Activated CD8-positive, alpha-beta memory T cell treated with anti-CD3 and anti-CD28 coated beads for 48 hours (primary cell): ENCODE data around the gene IGFBP1.

Source experiments
- DNase-seq, 3 experiments: peaks; one replicate each; pipeline ENCODE4 v3.0.0-alpha.2; 2020; ENCODE audit warnings: low read depth in 2 of 3, low spot score in 2 of 3

Gene IGFBP1

DNA sequence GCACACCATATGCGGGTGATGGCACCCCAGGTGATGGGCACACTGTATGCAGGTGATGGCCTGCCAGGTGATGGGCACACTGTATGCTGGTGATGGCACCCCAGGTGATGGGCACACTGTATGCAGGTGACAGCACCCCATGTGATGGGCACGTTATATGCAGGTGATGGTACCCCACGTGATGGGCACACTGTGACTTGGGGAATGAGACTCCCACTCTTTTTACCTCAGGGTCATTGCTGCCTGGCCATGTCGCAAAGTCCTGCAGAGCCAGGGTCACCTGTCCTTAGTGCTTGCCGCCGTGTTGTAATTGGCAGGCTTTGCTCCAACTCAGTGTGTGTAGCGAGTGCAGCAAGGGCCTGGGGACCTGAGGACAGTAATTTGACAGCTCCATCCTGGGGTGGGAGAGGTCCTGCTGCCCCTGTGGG, 7.8 kb upstream of the IGFBP1 start:
- DNase-seq, result no peak

DNA sequence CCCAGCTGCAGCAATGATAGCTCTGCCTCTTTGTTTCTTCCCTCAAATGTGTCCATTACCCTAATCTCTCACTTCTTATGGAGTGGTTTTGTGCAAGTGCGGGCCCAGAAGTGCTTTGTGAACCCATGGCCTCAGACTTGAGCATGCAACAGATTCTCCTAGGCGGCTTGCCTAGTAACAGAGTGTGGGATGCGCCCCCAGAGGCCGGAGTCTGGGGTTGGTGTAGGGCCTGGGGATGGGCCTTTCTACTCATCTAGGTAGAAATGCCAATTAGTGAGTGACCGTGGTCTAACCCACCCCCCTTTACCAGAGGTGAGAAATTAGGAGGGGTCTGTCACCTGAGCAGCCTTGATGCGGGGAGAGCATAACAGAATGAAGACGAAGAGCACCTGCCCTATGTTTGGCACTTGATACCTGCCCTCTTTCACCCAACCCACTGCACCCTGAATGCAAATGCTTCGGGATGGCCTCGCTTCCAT, 7.0 kb upstream of the IGFBP1 start:
- DNase-seq, result no peak

- no peak for DNase-seq
Measured at GRCh38 chr7:45881759-45882464, 6.4 kb upstream of the IGFBP1 start.

DNA sequence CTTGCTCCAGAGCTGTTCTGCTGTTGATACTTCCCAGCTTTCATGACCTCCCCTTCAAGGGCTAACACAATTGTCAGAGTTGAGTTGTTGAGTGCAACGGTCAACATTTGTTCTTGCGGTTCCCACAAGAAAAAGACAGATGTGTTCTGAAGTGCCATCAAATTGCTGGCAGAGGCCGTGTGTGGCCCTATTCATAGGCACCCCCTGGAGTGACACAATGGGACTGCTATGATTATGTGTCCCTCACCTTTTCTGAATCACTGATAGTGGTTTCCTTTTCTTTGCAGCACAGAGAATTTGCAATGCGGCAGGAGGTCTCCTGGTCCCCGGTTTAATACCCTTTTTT, 5.8 kb upstream of the IGFBP1 start:
- no peak for DNase-seq

DNA sequence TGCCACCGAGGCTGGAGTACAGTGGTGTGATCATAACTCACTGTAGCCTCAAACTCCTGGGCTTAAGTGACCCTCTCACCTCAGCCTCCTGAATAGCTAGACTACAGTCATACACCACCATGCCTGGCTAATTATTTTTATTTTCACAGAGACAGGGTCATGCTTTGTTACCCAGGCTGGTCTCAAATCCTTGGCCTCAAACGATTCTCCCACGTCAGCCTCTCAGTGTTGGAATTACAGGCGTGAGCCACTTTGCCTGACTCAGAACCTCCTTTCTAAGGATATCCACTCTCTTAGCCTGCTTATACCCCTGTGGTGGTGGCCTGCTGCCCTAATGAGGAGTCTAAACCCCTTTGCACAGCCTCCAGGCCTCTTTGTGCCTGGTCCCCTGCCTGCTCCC, 4.2 kb upstream of the IGFBP1 start:
- no peak for DNase-seq

DNA sequence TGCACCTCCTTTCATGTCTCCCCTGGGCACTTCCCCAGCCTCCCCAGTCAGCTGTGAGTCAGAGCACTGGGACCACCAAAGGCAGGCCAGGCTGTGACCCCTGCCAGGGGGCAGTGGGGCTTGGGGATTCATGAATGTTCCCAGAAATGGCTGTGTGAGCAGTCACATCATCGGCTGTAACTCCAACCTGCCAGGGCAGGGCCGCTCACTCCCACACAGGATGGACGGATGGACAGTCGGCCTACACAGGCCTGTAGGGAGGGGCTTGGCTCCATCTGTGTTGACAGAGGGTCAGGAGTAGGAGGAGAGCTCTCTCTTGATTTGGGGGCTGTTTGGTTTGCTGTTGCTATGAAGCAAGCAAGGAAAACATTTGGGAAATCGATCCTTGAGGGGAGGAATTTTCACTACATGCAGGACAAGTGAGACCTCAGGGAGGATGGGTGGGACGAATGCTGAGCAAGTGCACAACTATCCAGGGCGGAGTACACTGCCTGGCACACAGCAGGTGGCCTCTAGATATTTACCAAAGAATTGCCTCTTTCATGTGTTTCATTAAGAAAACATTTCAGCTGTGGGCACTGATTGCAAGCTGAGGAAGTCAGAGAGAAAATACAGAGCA, 2.9 kb upstream of the IGFBP1 start:
- no peak for DNase-seq

- DNase-seq, result no peak
Measured at GRCh38 chr7:45886931-45887667, 1.2 kb upstream of the IGFBP1 start.

- DNase-seq, result no peak
Measured at GRCh38 chr7:45888993-45889366, 692 bp downstream of the IGFBP1 start.

DNA sequence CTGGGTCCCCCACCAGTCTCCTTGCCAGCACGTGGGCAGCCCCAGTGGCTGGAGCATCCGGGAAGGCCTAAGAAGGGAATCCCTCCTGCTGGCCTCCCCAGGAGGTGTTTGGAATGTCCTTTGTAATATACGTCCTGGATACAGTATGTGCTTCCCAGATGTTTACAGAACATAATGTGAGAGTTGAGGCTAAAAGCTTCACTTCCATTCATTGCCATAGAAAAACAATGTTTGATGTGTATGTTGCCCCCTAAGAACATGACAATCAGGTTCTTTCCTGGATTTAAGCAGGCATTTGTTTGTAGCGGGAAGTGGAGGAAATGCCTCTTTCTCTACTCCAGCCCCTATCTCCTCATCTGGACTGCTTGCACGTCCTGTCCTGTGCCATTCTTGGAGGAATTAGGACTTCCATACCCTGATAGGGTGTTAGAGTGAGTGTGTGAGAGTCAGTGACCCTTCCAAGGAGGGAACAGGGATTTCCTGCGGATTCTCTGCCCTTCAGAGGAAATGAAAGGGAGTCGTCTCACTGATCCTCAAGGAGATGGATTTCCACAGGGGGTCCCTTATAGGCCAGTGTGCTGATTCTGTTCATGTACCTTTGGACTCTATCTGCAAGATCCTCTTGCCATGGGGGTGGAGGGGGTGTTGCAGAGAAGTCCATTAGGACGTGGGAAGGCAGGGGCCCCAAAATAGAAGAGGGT, 1.2 kb downstream of the IGFBP1 start:
- no peak for DNase-seq

- DNase-seq, result no peak
Measured at GRCh38 chr7:45890125-45890901, 2.0 kb downstream of the IGFBP1 start.

DNA sequence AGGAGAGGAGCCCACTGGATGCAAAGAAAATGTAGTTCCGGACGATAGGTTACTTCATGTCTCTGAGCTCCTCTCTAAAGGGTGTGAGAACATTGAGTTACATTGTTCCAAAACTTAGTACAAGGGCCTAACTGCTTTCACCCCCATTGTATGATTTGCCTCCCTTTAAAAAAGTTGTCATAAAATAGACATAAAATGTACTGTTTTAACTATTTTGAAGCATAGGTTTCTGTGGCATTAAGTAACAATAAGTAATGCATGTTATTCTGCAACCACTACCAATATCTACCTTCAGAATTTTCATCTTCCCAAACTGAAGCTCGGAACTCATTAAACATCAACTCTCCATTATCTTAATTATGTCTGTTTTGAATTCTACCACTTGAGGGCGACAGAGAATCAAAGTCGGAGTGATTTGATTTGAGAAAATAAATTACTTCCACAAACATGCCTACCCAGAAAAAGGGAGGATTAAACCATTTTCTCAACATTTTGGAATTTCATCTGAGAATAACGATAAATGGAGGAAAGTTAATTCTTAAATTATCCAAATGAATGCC, 2.7 kb downstream of the IGFBP1 start:
- DNase-seq, result no peak

DNA sequence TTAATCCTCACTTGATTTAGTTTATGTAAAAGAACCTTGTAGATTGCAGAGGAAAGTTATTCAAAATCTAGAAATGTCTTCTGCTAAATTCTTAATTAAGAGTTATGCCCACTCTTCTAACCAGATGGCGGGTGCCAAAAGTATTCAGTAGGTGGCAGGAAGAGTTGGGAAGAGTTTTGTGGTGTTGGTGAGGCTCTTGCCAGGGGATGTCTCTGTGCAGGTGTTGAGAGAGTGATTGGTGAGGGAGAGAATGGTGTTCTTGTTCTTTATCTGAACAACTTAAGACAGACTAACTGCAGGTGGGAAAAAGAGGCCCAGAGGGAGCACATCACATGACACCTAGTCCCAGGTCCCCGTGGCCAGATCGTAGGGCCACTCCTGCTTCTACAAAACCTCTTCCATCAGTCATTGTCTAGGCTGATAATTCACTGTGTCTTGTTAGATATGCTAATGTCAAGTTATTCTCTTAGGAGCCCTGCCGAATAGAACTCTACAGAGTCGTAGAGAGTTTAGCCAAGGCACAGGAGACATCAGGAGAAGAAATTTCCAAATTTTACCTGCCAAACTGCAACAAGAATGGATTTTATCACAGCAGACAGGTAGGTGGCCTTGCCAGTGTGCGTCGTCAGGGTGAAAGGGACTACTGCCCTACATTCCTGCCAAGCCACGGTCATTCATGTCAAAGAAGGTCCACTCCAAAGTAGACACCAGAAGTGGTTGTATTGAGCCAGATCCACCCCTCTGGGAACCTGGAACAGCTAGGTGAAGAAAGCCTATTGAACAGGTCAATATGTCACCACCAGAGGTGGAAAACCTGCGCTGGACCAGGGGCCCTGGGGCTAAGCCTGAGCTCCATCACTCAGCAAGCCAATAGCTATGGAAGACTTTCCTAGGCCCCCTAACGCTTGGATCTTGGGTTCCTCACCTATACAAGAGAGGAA, 3.4 kb downstream of the IGFBP1 start:
- no peak for DNase-seq

GRCh38 chr7:45892407-45893035, 4.2 kb downstream of the IGFBP1 start:
- no peak for DNase-seq

DNA sequence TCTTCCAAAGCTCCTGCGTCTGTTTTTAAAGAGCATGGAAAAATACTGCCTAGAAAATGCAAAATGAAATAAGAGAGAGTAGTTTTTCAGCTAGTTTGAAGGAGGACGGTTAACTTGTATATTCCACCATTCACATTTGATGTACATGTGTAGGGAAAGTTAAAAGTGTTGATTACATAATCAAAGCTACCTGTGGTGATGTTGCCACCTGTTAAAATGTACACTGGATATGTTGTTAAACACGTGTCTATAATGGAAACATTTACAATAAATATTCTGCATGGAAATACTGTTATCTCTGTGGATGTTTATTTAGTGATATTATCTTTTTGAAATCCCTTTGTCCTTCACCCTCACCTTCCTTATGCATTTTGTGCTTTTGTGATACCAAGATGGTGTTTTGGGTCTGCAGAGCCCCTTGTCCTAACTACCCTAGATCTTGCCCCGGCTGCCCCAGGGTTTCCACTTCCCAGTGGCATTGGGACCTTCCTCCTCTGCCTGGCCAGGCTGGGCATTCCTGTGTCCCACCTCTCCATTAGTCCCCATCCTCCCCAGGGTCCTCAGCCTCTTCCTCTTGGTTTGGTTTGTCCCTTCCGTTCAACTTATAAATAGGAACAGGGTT, 5.2 kb downstream of the IGFBP1 start:
- DNase-seq, result no peak

DNA sequence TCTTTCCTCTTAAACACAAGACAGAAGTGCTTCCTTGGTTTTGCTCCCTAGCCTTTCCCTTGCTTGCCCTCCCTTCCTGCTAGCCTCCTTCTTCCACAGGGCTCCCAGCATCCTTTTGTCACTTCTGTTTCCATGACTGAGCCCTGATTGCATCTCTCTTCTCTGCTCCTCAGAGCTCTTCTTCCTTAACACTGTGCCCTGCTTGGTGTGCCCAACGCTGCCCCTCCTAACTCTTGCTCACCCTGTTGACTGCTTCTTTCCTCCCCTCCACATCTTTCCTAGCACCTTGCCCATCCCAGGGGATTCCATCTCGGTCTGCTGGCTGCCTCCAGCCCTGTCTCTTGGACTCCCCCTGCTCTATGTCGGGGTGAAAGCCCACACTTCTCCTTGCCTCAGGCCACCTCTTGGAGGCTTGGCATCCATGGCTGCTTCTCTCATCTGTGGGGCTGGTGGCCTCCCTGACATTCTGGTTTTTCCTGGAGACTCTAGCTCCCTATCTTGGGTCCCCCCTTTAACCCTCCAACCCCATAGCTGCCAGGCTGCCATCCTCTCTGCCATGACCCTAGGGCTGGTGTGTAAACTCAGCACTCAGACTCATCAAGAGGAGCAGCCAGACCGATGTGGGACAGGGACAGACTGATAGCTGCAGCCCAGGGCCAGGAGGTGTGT, 5.8 kb downstream of the IGFBP1 start:
- DNase-seq, result no peak

DNA sequence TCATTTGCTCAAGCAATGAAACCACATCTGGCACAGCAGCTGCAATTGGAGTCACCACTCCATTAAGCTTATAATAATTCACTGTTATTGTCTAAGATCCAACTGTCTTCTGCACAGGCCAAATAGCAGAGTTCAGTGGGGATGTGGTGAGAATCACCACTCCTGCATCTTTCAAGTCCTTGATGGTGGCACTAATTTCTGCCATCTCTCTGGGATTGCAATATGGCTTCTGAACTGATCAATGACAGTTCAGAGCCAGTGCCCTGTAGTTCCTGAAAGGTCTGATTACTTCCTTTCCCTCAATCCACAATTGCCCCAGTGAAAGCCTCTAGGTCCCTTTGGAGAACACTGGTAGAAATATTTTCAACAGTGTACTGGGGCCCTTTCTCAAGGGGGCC, 6.4 kb downstream of the IGFBP1 start:
- no peak for DNase-seq

- DNase-seq, result no peak
Measured at GRCh38 chr7:45897042-45897690, 8.9 kb downstream of the IGFBP1 start.

DNA sequence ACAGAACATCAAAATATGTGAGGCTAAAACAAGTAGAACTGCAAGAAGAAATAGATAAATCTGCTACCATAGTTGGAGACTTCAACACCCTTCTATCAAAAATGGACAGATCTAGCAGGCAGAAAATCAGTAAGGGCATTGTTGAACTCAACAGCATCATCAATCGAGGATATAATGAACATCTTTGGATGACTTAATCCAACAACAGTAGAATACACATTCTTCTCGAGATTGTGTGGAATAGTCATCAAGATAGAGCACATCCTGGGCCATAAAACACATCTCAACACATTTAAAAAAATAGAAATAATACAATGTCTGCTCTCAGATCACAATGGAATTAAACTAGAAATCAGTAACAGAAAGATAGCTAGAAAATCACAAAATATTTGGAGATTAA, 9.9 kb downstream of the IGFBP1 start:
- DNase-seq, result no peak
